ENCODE measurements around the gene IQCN. TPM values are rescaled to one million over a fixed set of nuclear protein-coding genes. Genes with fewer than 3 reads are reported as not detected.

The IQCN gene
- total and polyA plus RNA-seq, 2 experiments from 2014 or later = 0.35 TPM; not detected in 1

DNA sequence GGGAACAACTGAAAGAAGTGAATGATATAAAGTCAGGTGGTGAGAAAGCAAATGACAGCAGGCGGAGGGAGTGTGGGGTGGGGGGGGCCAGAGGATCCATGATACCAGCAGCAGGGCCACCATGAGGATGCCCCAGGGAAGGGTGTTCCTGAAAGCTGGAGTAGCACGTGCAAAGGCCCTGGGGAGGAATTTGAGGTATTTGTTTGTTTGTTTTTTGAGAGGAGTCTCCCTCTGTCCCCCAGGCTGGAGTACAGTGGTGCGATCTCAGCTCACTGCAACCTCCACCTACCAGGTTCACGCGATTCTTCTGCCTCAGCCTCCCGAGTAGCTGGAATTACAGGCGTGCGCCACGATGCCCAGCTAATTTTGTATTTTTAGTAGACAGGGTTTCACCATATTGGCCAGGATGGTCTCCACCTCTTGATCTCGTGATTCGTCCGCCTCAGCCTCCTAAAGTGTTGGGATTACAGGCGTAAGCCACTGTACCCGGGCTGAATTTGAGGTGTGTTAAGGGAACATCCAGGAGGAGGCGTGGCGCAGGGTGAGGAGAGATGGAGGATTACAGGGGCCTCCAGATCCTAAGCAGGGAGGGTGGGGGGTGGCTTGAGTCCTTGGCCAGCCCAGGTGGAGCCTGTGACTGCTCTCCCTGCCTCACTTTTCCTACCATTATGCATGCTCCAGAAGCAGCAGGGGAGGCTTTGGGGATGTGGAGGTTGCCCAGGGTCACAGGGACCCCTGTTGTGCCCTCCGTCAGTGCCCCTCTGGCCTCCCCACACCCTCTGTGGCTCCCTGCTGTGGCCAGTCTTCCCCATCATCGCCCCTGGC lies 19.6 kb upstream of the IQCN start:
- H3F3A ChIP-seq (replicated peaks; ENCODE audit: low read depth) = peaks cover 22% of the 10 kb centered on the region
- peak overlapping the region; percentile 86 for H3K4me3 Mint-ChIP-seq
- H3K36me3 ChIP-seq (ENCODE audit: insufficient read depth) = no peaks in the 10 kb centered on the region
- peak overlapping the region; percentile 87 for H3K4me2 ChIP-seq
- H3K4me1 Mint-ChIP-seq = peaks cover 30% of the 10 kb centered on the region
- H3K27me3 ChIP-seq (ENCODE audit: insufficient read depth) = no peaks in the 10 kb centered on the region
- H3K9me2 ChIP-seq (ENCODE audit: insufficient read depth) = no peaks in the 10 kb centered on the region
- peak overlapping the region; percentile 34; the same call in 1 of the 2 replicates for H2AFZ ChIP-seq
- H3K4me1 ChIP-seq (ENCODE audit: insufficient read depth) = peaks cover 40% of the 10 kb centered on the region
- H3K9me3 Mint-ChIP-seq = peaks cover 2% of the 10 kb centered on the region; the same call in 1 of the 3 replicates
- peaks cover 23% of the 10 kb centered on the region for H3K27me3 Mint-ChIP-seq (ENCODE audit: insufficient read depth, low read depth, poor library complexity)
- peak overlapping the region; percentile 92 for H3K4me3 ChIP-seq
- TF ChIP-seq, protein P1, sequence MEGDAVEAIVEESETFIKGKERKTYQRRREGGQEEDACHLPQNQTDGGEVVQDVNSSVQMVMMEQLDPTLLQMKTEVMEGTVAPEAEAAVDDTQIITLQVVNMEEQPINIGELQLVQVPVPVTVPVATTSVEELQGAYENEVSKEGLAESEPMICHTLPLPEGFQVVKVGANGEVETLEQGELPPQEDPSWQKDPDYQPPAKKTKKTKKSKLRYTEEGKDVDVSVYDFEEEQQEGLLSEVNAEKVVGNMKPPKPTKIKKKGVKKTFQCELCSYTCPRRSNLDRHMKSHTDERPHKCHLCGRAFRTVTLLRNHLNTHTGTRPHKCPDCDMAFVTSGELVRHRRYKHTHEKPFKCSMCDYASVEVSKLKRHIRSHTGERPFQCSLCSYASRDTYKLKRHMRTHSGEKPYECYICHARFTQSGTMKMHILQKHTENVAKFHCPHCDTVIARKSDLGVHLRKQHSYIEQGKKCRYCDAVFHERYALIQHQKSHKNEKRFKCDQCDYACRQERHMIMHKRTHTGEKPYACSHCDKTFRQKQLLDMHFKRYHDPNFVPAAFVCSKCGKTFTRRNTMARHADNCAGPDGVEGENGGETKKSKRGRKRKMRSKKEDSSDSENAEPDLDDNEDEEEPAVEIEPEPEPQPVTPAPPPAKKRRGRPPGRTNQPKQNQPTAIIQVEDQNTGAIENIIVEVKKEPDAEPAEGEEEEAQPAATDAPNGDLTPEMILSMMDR (conservative IDR thresholded peaks at IDR 0.05; ENCODE audit: low read depth in 2 of 2) = peak in 1 of 2 experiments; percentile 17; a peak in 1 of 4 replicates
- TF ChIP-seq ZNF331 (CRISPR knock-in tag; IDR thresholded peaks at IDR 0.05; ENCODE audit: low read depth) (no peak), STAT1 (IDR thresholded peaks at IDR 0.05; ENCODE audit: unreplicated experiment) (no peak), CREB1 (CRISPR knock-in tag; IDR thresholded peaks at IDR 0.05; ENCODE audit: low read depth) (no peak)
- TF ChIP-seq, protein P2, sequence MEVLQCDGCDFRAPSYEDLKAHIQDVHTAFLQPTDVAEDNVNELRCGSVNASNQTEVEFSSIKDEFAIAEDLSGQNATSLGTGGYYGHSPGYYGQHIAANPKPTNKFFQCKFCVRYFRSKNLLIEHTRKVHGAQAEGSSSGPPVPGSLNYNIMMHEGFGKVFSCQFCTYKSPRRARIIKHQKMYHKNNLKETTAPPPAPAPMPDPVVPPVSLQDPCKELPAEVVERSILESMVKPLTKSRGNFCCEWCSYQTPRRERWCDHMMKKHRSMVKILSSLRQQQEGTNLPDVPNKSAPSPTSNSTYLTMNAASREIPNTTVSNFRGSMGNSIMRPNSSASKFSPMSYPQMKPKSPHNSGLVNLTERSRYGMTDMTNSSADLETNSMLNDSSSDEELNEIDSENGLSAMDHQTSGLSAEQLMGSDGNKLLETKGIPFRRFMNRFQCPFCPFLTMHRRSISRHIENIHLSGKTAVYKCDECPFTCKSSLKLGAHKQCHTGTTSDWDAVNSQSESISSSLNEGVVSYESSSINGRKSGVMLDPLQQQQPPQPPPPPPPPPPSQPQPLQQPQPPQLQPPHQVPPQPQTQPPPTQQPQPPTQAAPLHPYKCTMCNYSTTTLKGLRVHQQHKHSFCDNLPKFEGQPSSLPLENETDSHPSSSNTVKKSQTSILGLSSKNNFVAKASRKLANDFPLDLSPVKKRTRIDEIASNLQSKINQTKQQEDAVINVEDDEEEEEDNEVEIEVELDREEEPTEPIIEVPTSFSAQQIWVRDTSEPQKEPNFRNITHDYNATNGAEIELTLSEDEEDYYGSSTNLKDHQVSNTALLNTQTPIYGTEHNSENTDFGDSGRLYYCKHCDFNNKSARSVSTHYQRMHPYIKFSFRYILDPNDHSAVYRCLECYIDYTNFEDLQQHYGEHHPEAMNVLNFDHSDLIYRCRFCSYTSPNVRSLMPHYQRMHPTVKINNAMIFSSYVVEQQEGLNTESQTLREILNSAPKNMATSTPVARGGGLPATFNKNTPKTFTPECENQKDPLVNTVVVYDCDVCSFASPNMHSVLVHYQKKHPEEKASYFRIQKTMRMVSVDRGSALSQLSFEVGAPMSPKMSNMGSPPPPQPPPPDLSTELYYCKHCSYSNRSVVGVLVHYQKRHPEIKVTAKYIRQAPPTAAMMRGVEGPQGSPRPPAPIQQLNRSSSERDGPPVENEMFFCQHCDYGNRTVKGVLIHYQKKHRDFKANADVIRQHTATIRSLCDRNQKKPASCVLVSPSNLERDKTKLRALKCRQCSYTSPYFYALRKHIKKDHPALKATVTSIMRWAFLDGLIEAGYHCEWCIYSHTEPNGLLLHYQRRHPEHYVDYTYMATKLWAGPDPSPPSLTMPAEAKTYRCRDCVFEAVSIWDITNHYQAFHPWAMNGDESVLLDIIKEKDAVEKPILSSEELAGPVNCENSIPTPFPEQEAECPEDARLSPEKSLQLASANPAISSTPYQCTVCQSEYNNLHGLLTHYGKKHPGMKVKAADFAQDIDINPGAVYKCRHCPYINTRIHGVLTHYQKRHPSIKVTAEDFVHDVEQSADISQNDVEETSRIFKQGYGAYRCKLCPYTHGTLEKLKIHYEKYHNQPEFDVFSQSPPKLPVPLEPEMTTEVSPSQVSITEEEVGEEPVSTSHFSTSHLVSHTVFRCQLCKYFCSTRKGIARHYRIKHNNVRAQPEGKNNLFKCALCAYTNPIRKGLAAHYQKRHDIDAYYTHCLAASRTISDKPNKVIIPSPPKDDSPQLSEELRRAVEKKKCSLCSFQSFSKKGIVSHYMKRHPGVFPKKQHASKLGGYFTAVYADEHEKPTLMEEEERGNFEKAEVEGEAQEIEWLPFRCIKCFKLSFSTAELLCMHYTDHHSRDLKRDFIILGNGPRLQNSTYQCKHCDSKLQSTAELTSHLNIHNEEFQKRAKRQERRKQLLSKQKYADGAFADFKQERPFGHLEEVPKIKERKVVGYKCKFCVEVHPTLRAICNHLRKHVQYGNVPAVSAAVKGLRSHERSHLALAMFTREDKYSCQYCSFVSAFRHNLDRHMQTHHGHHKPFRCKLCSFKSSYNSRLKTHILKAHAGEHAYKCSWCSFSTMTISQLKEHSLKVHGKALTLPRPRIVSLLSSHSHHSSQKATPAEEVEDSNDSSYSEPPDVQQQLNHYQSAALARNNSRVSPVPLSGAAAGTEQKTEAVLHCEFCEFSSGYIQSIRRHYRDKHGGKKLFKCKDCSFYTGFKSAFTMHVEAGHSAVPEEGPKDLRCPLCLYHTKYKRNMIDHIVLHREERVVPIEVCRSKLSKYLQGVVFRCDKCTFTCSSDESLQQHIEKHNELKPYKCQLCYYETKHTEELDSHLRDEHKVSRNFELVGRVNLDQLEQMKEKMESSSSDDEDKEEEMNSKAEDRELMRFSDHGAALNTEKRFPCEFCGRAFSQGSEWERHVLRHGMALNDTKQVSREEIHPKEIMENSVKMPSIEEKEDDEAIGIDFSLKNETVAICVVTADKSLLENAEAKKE (CRISPR knock-in tag; IDR thresholded peaks at IDR 0.05) = no peak
- peak overlapping the region; percentile 39 for H3K27ac Mint-ChIP-seq
- no peaks in the 10 kb centered on the region; the same call in 1 of the 2 replicates for H3K79me2 ChIP-seq (replicated peaks; ENCODE audit: insufficient read depth)
- DNase-seq (ENCODE audit: low spot score) = peak; percentile 56
- peak; percentile 13 for ATAC-seq
- peak overlapping the region; percentile 97 for H3K27ac ChIP-seq (ENCODE audit: low read depth)
- H3K36me3 Mint-ChIP-seq (ENCODE audit: low read depth) = no peaks in the 10 kb centered on the region
- no peaks in the 10 kb centered on the region for H4K20me1 ChIP-seq (replicated peaks; ENCODE audit: insufficient read depth)
